DOHH2 (cell line): ENCODE data around the gene DCDC2C.

ENCODE experiments used
- EZH2phosphoT487 ChIP-seq: fragments of 200-600 bp; sonication (generic); IDR thresholded peaks from 2 replicates; pipeline ENCODE4 v1.6.1; 2017; ENCODE audit warnings: borderline replicate concordance, mild to moderate bottlenecking, antibody characterized with exemption, low read length, moderate library complexity, mixed read lengths
- TF ChIP-seq, protein P1 (sequence below): fragments of 200-600 bp; sonication (generic); IDR thresholded peaks from one replicate; pipeline ENCODE4 v1.5.1; 2014; ENCODE audit warnings: antibody characterized with exemption, mild to moderate bottlenecking, low read depth, low read length; ENCODE audit not compliant: poor library complexity, severe bottlenecking

DNA sequence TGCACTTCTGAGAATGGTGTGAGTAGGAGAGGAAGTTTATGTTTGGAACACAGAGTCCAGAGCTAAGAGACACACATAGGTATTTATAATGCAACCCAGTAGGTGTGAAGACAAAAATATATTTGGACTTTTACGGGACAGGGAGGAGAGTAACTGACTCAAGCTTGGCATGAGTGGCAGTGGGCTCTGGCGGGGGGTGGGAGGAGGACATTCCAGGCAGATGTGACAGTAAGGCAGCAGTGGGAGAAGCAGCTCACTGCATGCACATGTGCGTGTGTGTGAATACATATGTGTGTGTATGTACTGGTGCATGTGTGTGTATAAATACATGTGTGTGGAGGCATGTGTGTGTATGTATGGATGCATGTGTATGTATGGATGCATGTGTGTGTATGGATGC, 51.4 kb downstream of the DCDC2C start:
- TF ChIP-seq, protein P1, sequence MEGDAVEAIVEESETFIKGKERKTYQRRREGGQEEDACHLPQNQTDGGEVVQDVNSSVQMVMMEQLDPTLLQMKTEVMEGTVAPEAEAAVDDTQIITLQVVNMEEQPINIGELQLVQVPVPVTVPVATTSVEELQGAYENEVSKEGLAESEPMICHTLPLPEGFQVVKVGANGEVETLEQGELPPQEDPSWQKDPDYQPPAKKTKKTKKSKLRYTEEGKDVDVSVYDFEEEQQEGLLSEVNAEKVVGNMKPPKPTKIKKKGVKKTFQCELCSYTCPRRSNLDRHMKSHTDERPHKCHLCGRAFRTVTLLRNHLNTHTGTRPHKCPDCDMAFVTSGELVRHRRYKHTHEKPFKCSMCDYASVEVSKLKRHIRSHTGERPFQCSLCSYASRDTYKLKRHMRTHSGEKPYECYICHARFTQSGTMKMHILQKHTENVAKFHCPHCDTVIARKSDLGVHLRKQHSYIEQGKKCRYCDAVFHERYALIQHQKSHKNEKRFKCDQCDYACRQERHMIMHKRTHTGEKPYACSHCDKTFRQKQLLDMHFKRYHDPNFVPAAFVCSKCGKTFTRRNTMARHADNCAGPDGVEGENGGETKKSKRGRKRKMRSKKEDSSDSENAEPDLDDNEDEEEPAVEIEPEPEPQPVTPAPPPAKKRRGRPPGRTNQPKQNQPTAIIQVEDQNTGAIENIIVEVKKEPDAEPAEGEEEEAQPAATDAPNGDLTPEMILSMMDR, result no peak
- no peak for TF ChIP-seq EZH2phosphoT487
